ENCODE results near the gene DSTN. TPM values are rescaled to one million over a fixed set of nuclear protein-coding genes. Genes with fewer than 3 reads are reported as not detected.

DSTN gene
- total and polyA plus RNA-seq, 2 of the 4 experiments (the other 2 are of a cell fraction): 221 to 269 TPM

DNA sequence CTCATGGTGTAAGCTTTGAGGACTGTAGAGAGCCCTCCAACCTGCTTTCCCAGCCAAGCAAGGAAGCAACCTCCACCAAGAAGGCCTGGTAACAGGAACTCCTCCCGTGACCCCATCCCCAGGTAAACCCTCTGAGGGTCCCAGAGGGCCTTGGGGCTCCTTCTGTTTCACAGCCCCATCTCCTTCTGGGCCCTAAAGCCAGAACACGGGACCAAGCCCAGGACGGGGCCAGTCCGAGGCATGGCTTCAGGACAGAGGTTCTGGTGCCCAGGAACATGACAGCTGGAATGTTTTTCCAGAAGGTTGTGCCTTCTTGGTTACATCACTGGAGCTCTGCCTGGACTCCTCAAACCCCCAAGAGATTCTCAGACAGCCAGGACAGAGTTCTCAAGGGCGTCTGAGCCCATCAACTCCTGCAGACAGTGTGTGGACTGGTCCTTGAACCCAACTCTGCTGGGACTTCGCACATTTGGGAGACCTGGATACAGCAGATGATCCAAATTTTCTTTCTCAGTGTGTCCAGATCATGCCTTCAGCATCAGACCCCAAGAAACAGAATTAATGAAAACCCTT is 69.0 kb downstream of the DSTN start:
- Histone ChIP-seq H3K9me3 (ENCODE audit: control insufficient read depth, insufficient read depth, low read length) (no peaks in the 10 kb centered on the region), H3K27me3 (ENCODE audit: control insufficient read depth, insufficient read depth, low read length) (no peaks in the 10 kb centered on the region), H3K79me1 (ENCODE audit: low read depth in 1 of 2, low read length in 2 of 2) (peaks cover 34 to 97% of the 10 kb centered on the region in 2 experiments), H3K4ac (ENCODE audit: low read depth, low read length) (no peak overlapping the region), H2BK120ac (ENCODE audit: low read depth, low read length) (no peak overlapping the region), H3K9me1 (ENCODE audit: insufficient read depth, low read length) (no peaks in the 10 kb centered on the region; the same call in 1 of the 2 replicates), H3K36me3 (ENCODE audit: control insufficient read depth, insufficient read depth, low read length) (peaks cover 88% of the 10 kb centered on the region), H2AFZ (replicated peaks; ENCODE audit: low read length, poor library complexity) (no peak overlapping the region), H3K23ac (ENCODE audit: low read depth, low read length) (no peak overlapping the region; the same call in 1 of the 2 replicates), H2AK9ac (replicated peaks; ENCODE audit: low read depth, low read length, poor library complexity) (no peak overlapping the region), H3K14ac (replicated peaks; ENCODE audit: low read depth, low read length) (no peak overlapping the region), H3K4me3 (ENCODE audit: insufficient read depth, low read depth, low read length) (no peak overlapping the region), H3K18ac (ENCODE audit: low read depth, low read length) (no peak overlapping the region), H4K8ac (ENCODE audit: low read depth in 2 of 2, low read length in 2 of 2) (no peak overlapping the region), H3K4me1 (ENCODE audit: control insufficient read depth, insufficient read depth, low read length) (peaks cover 3% of the 10 kb centered on the region; the same call in 1 of the 2 replicates), H2BK20ac (ENCODE audit: low read depth, low read length) (no peak overlapping the region), H3K9ac (ENCODE audit: low read depth, low read length) (no peak overlapping the region), H2AK5ac (ENCODE audit: low read depth, low read length) (no peak overlapping the region), H3K27ac (ENCODE audit: insufficient read depth, low read length) (no peak overlapping the region), H2BK15ac (ENCODE audit: low read depth, low read length) (no peak overlapping the region), H3K56ac (ENCODE audit: extremely low read depth, insufficient read depth, low read length) (no peak overlapping the region), H4K5ac (ENCODE audit: low read depth, low read length) (no peak overlapping the region), H3K4me2 (ENCODE audit: low read depth, low read length) (no peak overlapping the region), H4K20me1 (ENCODE audit: insufficient read depth, low read length) (peaks cover 99% of the 10 kb centered on the region), H4K91ac (ENCODE audit: insufficient read depth, low read depth, low read length) (no peak overlapping the region), H2BK5ac (ENCODE audit: low read depth, low read length, poor library complexity, severe bottlenecking) (no peak overlapping the region)
- no peak for ATAC-seq (ENCODE audit: low read depth)
- no CpG with 5 or more reads among the region's 6 CpGs for WGBS, 2 experiments (ENCODE audit: extremely low coverage in 2 of 2, insufficient read length in 1 of 2)
- ChIA-PET CTCF (no interaction called here), POLR2A (ENCODE audit: unreplicated experiment) (no interaction called here)
- dilution Hi-C loops (cut with HindIII; ENCODE audit: low sequenced_read_pairs, unreplicated experiment) (no loop called here), in situ Hi-C loops (cut with MboI; ENCODE audit: low sequenced_read_pairs) (loop anchor here (25.0 kb wide), 1 partner anchor 498 kb away; the partner anchor contains the start of genes KAT14 and PET117), intact Hi-C loops (cut with micrococcal nuclease) (no loop called here)
- no peak for DNase-seq
- TF ChIP-seq, protein P1, sequence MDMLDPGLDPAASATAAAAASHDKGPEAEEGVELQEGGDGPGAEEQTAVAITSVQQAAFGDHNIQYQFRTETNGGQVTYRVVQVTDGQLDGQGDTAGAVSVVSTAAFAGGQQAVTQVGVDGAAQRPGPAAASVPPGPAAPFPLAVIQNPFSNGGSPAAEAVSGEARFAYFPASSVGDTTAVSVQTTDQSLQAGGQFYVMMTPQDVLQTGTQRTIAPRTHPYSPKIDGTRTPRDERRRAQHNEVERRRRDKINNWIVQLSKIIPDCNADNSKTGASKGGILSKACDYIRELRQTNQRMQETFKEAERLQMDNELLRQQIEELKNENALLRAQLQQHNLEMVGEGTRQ (IDR thresholded peaks at IDR 0.05; ENCODE audit: low read depth, low read length): no peak
- TF ChIP-seq MAFK (IDR thresholded peaks at IDR 0.05; ENCODE audit: low read depth, low read length) (no peak), NFE2L2 (IDR thresholded peaks at IDR 0.05; ENCODE audit: low read depth, low read length) (no peak), ELK1 (IDR thresholded peaks at IDR 0.05; ENCODE audit: borderline replicate concordance, low read depth, low read length) (no peak), RCOR1 (IDR thresholded peaks at IDR 0.05; ENCODE audit: insufficient replicate concordance, low read length) (no peak)
- no TSS peak for BruUV-seq (replicated peaks)
